ENCODE results near the gene SCFD2.

Gene SCFD2

GRCh38 chr4:53049528-53049927 lies 316.3 kb downstream of the SCFD2 start:
- no peak for DNase-seq
- H3K4me2 ChIP-seq (ENCODE audit: insufficient read depth, low read length), result no peak overlapping the region
- no peak overlapping the region for H3K4me3 ChIP-seq (ENCODE audit: low read depth in 1 of 2, low read length in 2 of 2)
- no peaks in the 10 kb centered on the region for H3K36me3 ChIP-seq (ENCODE audit: insufficient read depth, low read length)
- no peak for ATAC-seq (ENCODE audit: insufficient read depth, low read depth)
- no peaks in the 10 kb centered on the region for H3K27me3 ChIP-seq (ENCODE audit: insufficient read depth, low read length, poor library complexity)
- no peak overlapping the region for H3K27ac ChIP-seq (ENCODE audit: low read length)
- TF ChIP-seq CTCF (IDR thresholded peaks at IDR 0.05; ENCODE audit: borderline replicate concordance, extremely low read depth, low read length, poor library complexity, severe bottlenecking) (no peak), EZH2 (IDR thresholded peaks at IDR 0.05; ENCODE audit: borderline replicate concordance, low read depth, low read length, severe bottlenecking) (no peak)
- no peaks in the 10 kb centered on the region for H4K20me1 ChIP-seq (ENCODE audit: insufficient read depth, low read length)
- H2AFZ ChIP-seq (ENCODE audit: low read depth, low read length), result no peak overlapping the region
- H3K9me3 ChIP-seq (ENCODE audit: insufficient read depth, low read length, severe bottlenecking), result no peaks in the 10 kb centered on the region
- no peak overlapping the region for H3K9ac ChIP-seq (ENCODE audit: low read depth, low read length)
- H3K4me1 ChIP-seq (ENCODE audit: insufficient read depth, low read length), result no peaks in the 10 kb centered on the region
- H3K79me2 ChIP-seq (ENCODE audit: insufficient read depth, low read length), result no peaks in the 10 kb centered on the region

GRCh38 chr4:53044651-53044960 lies 321.3 kb downstream of the SCFD2 start:
- no peak overlapping the region for H3K27ac ChIP-seq (ENCODE audit: low read length)
- ATAC-seq (ENCODE audit: insufficient read depth, low read depth) (no peak), DNase-seq (no peak)
- no peak overlapping the region for H3K4me2 ChIP-seq (ENCODE audit: insufficient read depth, low read length)
- H3K9ac ChIP-seq (ENCODE audit: low read depth, low read length), result no peak overlapping the region
- no peak for TF ChIP-seq CTCF (IDR thresholded peaks at IDR 0.05; ENCODE audit: borderline replicate concordance, extremely low read depth, low read length, poor library complexity, severe bottlenecking)
- TF ChIP-seq EZH2 (IDR thresholded peaks at IDR 0.05; ENCODE audit: borderline replicate concordance, low read depth, low read length, severe bottlenecking), result no peak
- no peaks in the 10 kb centered on the region for H4K20me1 ChIP-seq (ENCODE audit: insufficient read depth, low read length)
- no peaks in the 10 kb centered on the region for H3K27me3 ChIP-seq (ENCODE audit: insufficient read depth, low read length, poor library complexity)
- no peaks in the 10 kb centered on the region for H3K4me1 ChIP-seq (ENCODE audit: insufficient read depth, low read length)
- H3K9me3 ChIP-seq (ENCODE audit: insufficient read depth, low read length, severe bottlenecking), result no peaks in the 10 kb centered on the region
- H3K79me2 ChIP-seq (ENCODE audit: insufficient read depth, low read length), result no peaks in the 10 kb centered on the region
- H3K4me3 ChIP-seq (ENCODE audit: low read depth in 1 of 2, low read length in 2 of 2), result no peak overlapping the region
- H3K36me3 ChIP-seq (ENCODE audit: insufficient read depth, low read length), result no peaks in the 10 kb centered on the region
- no peak overlapping the region for H2AFZ ChIP-seq (ENCODE audit: low read depth, low read length)

GRCh38 chr4:53043891-53044650 lies 321.8 kb downstream of the SCFD2 start:
- H4K20me1 ChIP-seq (ENCODE audit: insufficient read depth, low read length), result no peaks in the 10 kb centered on the region

More at GRCh38 chr4:53043891-53044650, 321.8 kb downstream of the SCFD2 start:
- no peaks in the 10 kb centered on the region for H3K36me3 ChIP-seq (ENCODE audit: insufficient read depth, low read length)
- no peak overlapping the region for H3K4me3 ChIP-seq (ENCODE audit: low read depth in 1 of 2, low read length in 2 of 2)
- H3K4me1 ChIP-seq (ENCODE audit: insufficient read depth, low read length), result no peaks in the 10 kb centered on the region
- H3K79me2 ChIP-seq (ENCODE audit: insufficient read depth, low read length), result no peaks in the 10 kb centered on the region
- H3K4me2 ChIP-seq (ENCODE audit: insufficient read depth, low read length), result no peak overlapping the region
- no peak overlapping the region for H3K27ac ChIP-seq (ENCODE audit: low read length)
- no peak for TF ChIP-seq EZH2 (IDR thresholded peaks at IDR 0.05; ENCODE audit: borderline replicate concordance, low read depth, low read length, severe bottlenecking)
- TF ChIP-seq CTCF (IDR thresholded peaks at IDR 0.05; ENCODE audit: borderline replicate concordance, extremely low read depth, low read length, poor library complexity, severe bottlenecking), result no peak
- no peaks in the 10 kb centered on the region for H3K27me3 ChIP-seq (ENCODE audit: insufficient read depth, low read length, poor library complexity)
- no peak for DNase-seq
- no peak for ATAC-seq (ENCODE audit: insufficient read depth, low read depth)
- H3K9me3 ChIP-seq (ENCODE audit: insufficient read depth, low read length, severe bottlenecking), result no peaks in the 10 kb centered on the region
- H3K9ac ChIP-seq (ENCODE audit: low read depth, low read length), result no peak overlapping the region
- H2AFZ ChIP-seq (ENCODE audit: low read depth, low read length), result no peak overlapping the region

Data from DND-41 (cell line).